NCI-H1930 (cell line): ENCODE data around the gene RTN4IP1.

Source experiments
- DNase-seq, 2 experiments: peaks; one replicate each; lab custom pipeline; 2025; lab: John Stamatoyannopoulos, UW

The RTN4IP1 gene, protein sequence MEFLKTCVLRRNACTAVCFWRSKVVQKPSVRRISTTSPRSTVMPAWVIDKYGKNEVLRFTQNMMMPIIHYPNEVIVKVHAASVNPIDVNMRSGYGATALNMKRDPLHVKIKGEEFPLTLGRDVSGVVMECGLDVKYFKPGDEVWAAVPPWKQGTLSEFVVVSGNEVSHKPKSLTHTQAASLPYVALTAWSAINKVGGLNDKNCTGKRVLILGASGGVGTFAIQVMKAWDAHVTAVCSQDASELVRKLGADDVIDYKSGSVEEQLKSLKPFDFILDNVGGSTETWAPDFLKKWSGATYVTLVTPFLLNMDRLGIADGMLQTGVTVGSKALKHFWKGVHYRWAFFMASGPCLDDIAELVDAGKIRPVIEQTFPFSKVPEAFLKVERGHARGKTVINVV

DNA sequence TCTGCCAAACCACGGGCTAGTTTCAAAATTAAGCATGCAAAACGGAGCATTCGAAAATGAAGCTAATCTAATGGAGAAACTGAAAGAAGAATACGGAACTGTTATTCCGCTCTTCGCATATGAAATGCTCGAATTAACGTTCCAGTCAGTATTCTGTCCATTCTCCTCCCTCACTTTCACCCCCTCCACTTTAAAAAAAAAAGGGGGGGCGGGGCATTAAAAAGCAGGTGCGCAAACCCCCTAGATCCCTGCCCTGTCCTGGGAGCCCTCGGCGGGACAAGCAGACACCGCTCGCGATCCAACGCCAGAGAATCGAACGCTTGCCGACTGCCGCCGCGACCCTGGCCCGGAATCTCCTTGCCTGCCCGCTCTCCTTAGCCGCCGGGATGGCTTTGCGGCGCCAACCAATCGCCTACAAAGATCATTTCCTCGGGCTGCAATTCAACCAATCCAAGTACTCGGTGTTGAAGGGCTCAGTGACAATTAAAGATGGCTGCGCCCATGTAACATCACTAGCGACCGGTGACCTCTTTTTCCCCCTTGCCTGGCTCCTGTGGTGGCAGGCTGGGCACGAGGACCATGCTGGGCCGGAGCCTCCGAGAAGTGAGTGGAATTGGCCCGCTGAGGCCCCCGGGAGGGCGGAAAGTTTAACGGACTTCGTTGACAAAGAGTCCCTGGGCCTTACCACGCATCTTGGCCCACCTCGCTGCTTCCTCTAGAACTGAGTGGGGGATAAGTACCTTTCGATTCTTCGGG lies at the start of gene RTN4IP1, which contains the start of gene QRSL1:
TSS of gene RTN4IP1 (minus strand) at position 396 of the 756 bp plus-strand sequence. CDS start 477 bp downstream, outside the sequence.
TSS of gene QRSL1 (plus strand) at position 476 of the 756 bp plus-strand sequence. CDS start at position 580, 104 bp downstream.
- DNase-seq = peak; percentile 75 to 85

DNA sequence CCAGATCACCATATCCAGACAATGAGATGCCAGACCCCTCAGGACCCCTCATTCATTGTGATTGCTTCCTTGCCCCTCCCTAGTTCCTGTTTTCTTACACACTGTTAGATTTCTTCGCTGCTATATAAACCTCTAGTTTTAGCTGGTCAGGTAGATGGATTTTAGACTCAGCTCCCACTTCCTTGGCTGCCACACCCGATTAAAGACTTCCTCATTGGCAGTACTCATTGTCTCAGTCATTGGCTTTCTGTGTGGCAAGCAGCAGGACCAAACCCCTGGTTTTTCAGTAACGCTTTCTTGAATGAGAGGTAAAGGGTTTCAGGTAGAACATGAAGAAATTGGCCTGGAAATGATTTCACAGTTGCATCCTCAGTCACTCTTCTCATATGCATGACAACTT lies 48.0 kb upstream of the RTN4IP1 start:
- DNase-seq = no peak

DNA sequence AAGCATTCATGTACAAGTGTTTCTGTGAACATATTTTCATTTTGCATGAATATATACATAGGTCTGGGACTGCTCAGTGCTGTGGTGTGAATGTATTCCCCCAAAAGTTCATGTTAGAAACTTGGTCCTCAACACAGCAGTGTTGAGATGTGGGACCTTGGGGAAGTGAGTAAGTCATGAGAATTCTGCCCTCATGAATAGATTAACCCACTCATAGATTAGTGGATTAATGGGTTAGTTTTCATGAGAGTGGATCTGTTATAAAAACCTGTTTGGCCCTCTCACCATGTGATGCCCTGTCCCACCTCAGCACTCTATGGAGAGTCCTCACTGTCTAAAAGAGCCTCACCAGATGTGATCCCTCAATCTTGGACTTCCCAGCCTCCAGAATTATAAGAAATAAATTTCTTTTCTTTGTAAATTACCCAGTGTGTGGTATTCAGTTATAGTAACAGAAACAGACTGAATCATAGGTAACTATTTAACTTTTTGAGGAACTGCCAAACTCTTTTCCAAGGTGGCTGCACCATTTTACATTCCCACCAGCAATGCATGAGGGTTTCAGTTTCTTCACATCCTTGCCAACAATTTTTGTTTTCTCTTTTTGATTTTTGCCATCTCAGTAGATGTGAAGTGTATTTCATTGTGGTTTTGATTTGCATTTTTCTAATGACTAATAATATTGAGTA lies 45.4 kb upstream of the RTN4IP1 start:
- DNase-seq = no peak

DNA sequence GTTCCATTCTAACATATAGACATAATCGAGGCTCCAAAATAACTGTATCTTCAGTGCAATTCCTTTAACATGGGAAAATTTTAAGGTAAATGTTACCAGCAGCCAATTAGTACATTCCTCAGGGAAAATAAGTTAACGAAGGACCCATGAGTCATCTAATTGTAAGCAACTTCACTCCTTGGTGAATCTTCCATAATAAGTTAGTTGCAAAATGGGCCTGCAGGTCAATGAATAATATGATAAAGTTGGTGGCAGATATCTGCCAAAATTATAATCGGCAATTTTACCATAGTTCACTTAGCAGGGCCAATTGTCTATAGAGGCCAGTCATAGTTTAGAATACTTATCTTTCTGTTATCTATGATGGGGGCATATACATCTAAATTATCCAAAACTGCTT lies 42.4 kb upstream of the RTN4IP1 start:
- DNase-seq = no peak

DNA sequence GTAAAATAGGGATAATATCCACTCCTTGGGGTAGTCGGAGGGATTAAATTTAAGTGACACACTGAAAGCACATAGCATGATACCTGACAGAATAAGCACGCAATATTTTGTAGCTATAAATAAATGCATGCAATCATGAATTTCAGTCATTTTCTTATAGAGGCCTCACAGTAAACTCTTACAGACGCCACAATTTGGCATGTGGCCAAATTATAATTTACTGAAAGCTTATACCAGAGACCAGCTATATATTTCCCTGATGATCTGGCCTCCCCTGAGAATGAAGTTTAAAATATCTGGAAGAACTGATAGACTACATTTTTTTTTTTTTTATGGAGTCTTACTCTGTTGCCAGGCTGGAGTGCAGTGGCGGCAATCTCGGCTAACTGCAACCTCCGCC lies 40.9 kb upstream of the RTN4IP1 start:
- DNase-seq = no peak

DNA sequence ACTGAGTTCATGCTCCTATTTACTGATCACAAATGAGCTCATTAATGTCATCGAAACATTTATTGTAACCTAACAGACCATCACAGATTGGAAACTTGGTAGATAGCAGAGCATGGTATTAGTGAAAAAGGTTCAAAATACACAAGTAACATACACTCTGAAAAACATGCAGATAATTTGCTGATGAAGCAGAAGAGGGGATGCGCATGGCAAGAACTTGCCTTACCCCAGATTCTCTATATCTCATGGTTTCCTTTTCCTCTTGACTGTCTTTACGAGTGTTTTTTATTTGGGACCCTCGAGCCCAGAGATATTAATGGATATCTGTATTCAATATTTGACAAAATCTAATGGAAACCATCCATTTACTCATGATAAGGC lies 37.7 kb upstream of the RTN4IP1 start:
- DNase-seq = no peak

DNA sequence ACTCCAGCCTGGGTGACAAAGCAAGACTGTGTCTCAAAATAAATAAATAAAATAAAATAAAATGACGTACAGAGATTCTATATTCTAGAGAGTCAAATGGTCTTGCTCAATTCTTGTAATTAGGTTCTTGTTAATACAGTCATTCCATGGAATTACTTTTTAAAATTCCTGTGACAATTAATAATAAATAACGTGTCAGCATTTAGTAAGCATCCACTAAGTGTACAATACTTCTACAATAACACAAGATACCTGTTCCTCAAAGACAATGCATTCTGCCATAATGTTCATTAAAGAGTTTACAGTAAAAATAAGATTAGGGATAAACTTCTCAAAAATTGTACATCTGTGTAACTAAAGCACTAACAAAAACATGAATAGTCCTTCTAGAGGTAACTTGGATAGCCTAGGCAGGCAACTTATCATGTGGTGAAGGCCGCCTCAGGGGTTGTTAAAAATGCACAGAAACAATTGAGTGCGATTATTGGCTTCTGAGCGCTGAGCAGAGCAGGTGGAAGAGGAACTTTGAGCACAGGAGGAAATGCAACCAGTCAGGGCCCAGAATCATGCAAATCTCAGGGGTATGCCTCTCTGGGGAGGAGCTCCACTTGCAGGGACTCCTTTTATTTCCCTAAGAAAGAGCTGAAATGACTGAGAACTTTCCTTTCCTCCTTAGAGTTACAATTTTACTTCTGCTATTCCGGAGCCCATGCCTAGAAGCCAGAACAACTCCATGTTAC lies 37.2 kb upstream of the RTN4IP1 start:
- DNase-seq = no peak

DNA sequence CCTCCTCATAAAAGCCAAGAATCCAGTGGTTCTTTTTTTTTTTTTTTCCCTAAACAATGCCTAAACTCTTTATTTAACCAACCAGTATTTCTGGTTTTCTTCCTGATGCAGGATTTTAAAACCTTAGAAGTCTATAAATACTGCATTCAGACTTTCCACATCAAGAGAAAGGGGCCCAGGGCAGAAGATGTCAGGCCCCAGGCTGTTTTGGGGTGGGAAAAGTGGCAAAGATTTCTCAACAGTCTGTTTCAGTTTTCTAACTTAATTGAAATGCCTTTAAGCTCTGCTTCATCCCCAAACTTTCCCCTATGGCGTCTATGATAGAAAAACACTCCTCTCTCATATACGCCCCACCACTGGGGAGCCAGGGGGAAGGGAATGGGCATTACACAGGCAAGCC lies 33.2 kb upstream of the RTN4IP1 start:
- DNase-seq = no peak

DNA sequence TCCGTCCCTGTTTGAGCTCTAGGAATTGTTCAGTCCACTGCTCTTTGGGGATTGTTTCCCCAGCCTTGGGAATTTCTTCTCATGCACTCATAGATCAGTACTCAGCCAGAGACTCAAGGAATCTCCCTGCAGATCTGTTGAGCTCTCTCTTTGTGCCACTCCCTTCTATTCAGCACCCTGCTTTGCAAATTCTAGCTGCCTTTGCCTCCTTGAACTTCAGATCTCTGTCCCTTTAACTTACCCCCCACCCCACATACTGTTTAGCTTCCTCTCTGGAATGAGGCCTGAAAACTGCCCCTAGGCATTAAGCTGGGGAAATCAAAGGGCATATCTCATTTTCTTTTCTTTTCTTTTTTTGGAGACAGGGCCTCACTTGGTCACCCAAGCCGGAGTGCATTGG lies 30.6 kb upstream of the RTN4IP1 start:
- no peak for DNase-seq

DNA sequence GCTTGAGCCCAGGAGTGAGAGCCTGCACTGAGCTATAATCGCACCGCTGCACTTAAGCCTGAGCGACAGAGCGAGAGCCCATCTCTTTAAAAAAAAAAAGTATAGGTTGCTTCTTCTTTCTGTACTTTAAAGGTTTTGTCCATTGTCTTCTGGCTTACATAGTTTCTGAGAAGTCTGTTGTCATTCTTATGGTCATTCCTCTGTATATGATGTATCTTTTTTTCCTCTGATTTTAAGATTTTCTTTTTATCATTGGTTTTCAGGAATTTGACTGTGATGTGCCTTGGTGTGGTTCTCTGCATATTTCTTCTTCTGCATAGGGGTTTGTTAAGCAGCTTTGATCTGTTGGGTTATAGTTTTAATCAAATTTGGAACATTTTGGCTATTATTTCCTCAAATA lies 29.2 kb upstream of the RTN4IP1 start:
- no peak for DNase-seq

DNA sequence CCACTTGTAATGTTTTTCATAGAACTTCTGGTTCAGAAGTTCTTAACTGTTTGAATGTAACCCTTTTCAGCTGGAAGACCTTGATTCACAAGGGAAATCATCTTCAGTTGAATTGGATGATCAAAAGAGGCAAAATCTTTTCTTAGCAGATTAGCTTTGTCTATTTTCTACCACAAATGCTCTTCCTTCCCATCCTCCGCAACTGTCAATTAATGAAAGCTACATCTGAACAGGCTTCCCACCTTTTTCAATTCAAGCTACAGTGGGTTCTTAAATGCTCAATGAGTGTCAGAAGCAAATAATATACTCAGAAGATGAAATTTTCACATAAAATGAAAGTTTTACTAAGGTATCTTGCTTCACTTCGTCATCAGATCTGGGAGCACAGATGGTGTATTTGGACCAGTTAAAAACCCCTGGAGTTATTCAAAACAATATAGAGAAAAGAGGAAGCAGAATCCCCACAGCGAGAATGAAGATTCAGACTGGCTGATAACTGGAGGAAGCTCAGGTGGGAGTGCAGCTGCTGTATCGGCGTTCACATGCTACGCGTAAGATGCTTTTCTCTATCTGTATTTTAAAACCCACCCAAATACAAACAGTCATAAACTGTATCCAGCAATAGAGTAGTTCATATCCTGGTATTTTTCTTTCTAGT lies 19.5 kb upstream of the RTN4IP1 start:
- DNase-seq = no peak

DNA sequence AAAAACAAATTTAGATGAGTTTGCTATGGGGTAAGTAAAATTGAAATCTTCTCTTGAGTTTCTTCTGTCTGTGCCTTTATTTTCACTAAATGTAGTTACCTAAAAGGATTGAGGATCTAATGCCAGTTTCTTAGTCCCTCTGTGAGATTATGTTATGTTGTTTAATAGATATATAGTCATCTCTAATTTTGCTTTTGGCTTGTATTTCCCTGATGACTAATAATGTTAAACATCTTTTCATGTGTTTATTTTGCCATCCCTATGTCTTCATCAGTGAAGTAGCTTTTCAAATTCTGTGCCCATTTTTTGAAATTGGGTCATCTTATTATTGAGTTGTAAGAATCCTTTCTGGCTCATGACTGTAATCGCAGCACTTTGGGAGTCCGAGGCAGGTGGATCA lies 13.8 kb upstream of the RTN4IP1 start:
- no peak for DNase-seq

DNA sequence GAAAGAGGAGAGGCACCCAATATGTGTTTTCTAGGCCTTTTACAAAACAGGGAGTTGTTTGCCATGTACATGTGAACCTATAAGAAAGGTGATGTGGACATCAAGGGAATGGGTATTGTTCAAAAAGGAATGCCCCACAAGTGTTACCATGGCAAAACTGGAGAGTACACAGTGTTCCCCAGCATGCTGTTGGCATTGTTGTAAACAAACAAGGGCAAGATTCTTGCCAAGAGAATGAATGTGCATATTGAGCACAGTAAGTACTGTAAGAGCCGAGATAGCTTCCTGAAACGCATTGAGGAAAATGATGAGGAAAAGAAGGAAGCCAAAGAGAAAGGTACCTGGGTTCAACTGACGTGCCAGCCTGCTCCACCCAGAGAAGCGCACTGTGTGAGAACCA lies 13.2 kb upstream of the RTN4IP1 start:
- no peak for DNase-seq

DNA sequence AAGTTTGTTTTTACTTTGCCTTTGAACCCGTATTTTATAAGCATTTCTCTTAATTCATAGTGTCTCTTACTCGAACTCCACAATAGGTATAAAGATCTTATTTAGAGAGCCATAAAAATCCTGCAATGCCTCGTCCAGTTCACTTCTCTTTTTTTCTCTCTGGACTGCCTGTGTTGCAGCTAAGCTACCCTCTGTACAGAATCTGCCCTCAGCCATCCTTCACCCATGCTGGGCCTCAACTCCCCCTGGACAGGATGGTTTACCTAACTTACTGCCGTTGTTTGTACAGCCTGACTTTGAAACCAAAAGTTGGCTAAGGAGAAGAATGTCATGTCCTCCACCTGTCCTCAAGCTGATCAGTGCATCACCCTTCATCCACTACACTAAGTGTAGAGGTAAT lies 10.5 kb upstream of the RTN4IP1 start:
- no peak for DNase-seq

DNA sequence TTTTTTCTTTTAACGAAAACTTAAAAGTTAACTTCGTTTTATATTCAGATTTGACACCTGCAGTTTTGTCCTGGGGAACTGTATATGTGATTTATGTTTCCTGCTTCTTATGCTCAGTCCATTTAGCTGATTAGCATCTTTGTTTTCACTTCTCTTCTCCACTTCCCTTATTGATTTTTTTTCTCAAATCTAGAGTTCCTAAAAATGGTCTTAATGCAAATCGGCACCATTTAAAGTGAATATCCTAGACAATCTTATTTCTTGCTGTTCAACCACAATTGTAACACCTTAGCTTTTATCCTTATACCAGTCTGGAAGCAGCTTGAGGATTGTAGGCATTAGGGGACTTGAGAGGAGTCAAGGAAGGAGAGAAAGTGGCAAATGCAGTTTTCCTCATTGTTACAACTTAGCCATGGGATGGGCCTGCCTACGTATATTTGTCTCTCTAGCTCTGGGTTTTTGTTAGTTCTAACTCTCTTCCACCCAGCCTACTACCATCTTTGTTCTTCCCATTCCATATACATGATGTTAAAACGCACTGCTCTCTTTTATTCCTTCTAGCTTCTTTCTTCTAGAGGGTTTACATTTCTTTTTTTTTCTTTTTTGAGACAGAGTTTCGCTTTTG lies 8.5 kb upstream of the RTN4IP1 start:
- DNase-seq = no peak

DNA sequence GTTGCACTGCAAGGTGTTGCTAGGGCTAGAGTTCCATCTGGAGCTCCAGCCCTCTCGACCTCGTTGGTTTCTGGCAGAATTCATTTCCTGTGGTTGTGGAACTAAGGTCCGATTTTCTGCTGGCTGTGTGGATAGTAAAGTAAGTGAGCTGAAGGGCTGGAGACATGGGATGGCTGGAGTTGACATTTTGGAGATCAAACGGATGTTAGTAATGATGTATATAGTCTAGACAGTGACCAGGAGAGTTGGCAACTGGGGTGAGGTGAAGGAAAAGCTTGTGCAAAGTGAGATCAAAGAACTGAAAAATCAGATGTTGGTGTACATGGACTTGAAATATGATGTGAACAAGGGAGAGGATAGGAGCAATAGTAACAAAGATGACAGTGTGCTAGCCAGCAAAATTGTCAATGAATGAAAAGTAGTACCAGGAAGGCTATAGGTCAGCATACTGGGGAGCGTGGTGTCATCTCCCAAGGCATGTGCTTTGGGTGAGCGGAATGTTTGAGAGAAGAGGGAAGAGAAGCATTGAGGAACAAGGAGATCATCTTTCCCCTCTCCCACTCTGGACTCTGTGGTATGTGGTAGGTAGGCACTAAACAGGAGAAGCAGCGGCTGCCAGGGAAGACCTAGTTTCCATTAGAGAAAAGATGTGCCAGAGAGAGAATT lies 7.9 kb upstream of the RTN4IP1 start:
- no peak for DNase-seq

DNA sequence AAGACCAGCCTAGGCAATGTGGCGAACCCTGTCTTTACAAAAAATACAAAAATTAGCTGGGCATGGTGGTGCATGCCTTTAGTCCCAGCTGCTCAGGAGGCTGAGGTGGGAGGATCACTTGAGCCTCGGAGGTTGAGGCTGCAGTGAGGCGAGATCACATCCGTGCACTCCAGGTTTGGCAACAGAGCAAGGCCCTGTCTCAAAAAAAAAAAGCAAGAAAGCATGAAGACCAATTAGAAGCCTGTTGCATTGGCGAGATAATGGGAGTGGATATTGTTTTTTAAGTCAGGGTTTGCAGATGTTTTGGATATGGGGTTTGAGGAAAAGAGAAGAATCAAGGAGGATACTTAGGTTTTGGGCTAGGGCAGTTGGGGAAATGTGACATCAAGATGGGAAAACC lies 5.3 kb upstream of the RTN4IP1 start:
- DNase-seq = no peak

DNA sequence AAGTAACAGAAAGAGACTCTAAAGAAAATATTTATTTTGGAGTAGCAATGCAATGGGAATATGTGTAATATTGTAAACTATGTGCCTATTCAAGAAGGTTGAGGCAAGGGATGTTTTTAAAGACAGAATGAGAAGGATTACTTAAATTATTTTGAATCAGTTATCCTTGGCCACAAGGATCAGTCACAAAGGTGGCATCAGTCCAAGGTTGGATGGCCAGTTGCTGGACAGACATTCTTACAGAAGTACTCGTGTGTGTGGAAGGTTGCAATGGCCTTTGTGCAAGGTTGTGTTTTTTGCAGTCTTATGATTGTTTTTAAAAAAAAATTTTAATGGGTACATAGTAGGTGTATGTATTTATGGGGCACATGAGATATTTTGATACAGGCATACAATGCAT lies 2.0 kb upstream of the RTN4IP1 start:
- no peak for DNase-seq

DNA sequence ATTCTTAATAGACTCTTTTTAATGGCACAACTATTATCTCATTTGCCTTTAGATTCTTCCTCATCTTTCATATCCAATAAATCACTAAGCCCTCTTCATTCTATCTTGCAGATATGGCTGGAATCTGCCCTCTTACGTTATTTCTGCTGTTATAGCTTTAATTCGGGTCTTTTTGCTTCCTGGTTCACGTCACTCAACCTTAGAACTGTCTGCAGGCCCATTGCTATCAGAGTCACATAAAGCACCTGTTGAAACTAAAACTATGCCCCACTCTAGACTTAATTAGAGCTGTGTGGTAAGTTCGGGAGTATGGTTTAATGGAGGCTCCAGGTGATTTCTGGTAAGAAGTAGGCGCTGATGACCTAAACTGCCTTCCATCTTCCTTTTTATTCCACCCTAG lies 1.1 kb upstream of the RTN4IP1 start:
- DNase-seq = no peak

DNA sequence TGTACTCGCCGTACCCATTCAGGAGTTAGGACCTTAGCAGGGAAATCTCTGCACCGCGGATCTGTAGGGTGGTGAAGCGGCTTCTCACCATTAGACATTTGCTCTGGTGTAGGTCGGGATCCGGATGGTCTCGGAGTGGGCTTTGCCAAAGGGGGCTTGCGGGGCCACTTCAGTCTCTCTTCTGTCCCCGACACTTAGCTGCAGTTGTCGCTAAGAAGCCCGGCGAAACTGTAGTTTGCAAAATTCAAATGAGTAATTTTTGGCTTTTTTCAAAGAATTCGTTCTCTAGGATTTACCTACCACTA lies 513 bp upstream of the RTN4IP1 start:
- DNase-seq = no peak

DNA sequence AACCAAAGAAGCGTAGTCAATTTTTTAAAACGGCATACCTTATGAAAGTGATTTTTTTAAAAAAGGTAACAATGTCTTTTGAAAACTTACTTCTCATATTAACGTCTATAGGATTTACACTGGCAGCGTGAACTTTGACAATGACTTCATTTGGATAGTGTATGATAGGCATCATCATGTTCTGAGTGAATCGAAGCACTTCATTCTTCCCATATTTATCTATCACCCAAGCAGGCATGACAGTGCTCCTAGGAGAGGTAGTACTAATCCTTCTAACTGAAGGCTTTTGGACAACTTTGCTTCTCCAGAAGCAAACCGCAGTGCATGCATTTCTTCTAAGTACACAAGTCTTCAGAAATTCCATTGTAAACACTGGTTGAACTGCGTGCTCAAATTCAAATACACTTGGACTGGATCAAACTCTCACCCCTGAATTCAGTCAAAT lies 618 bp downstream of the RTN4IP1 start:
- DNase-seq = no peak
